CD4-positive, alpha-beta T cell treated with Interferon gamma for 1 hour (primary cell): ENCODE measurements around the gene KIAA1328.

ENCODE experiments used
- DNase-seq: peaks from one replicate; pipeline ENCODE4 v3.0.0-alpha.2; 2020

Gene KIAA1328

GRCh38 chr18:36974686-36975085, 145.8 kb downstream of the KIAA1328 start:
- no peak for DNase-seq

- no peak for DNase-seq
Observed at GRCh38 chr18:36977121-36977520, 148.2 kb downstream of the KIAA1328 start.

GRCh38 chr18:36993068-36993467, 164.1 kb downstream of the KIAA1328 start:
- no peak for DNase-seq

GRCh38 chr18:37006742-37007141, 177.8 kb downstream of the KIAA1328 start:
- no peak for DNase-seq

GRCh38 chr18:37012452-37012851, 183.5 kb downstream of the KIAA1328 start:
- DNase-seq = no peak

GRCh38 chr18:37019157-37019827, 190.4 kb downstream of the KIAA1328 start:
- DNase-seq = no peak

GRCh38 chr18:37033419-37033818, 204.5 kb downstream of the KIAA1328 start:
- DNase-seq = no peak

- no peak for DNase-seq
Observed at GRCh38 chr18:37042381-37042780, 213.5 kb downstream of the KIAA1328 start.

- DNase-seq = no peak
Observed at GRCh38 chr18:37055137-37055802, 226.3 kb downstream of the KIAA1328 start.

- DNase-seq = no peak
Observed at GRCh38 chr18:37064187-37064586, 235.3 kb downstream of the KIAA1328 start.

GRCh38 chr18:37065254-37065653, 236.3 kb downstream of the KIAA1328 start:
- no peak for DNase-seq

GRCh38 chr18:37084912-37085311, 256.0 kb downstream of the KIAA1328 start:
- DNase-seq = no peak

- DNase-seq = no peak
Observed at GRCh38 chr18:37085362-37085761, 256.4 kb downstream of the KIAA1328 start.

GRCh38 chr18:37107748-37108522, 279.0 kb downstream of the KIAA1328 start:
- no peak for DNase-seq

GRCh38 chr18:37122877-37123276, 293.9 kb downstream of the KIAA1328 start:
- DNase-seq = no peak

GRCh38 chr18:37124516-37124915, 295.6 kb downstream of the KIAA1328 start:
- DNase-seq = no peak

GRCh38 chr18:37135177-37135576, 306.2 kb downstream of the KIAA1328 start:
- DNase-seq = no peak

- no peak for DNase-seq
Observed at GRCh38 chr18:37138456-37138855, 309.5 kb downstream of the KIAA1328 start.

- DNase-seq = no peak
Observed at GRCh38 chr18:37139876-37140275, 310.9 kb downstream of the KIAA1328 start.

GRCh38 chr18:37144921-37145320, 316.0 kb downstream of the KIAA1328 start:
- DNase-seq = no peak

GRCh38 chr18:37156330-37156942, 327.5 kb downstream of the KIAA1328 start:
- no peak for DNase-seq

GRCh38 chr18:37160038-37160820, 331.3 kb downstream of the KIAA1328 start:
- no peak for DNase-seq

- DNase-seq = no peak
Observed at GRCh38 chr18:37161491-37161890, 332.6 kb downstream of the KIAA1328 start.
